Hepatocyte (in vitro differentiated cells): ENCODE measurements around the gene TCF23. TPM values are rescaled to one million over a fixed set of nuclear protein-coding genes. Genes with fewer than 3 reads are reported as not detected.
"Not testable (repeated sequence)": the region's sequence is repeated elsewhere in the genome, so short reads cannot be mapped to it uniquely, and the experiment has no call there.

ENCODE experiments used
- DNase-seq: peaks from one replicate; pipeline ENCODE4 v3.0.0-alpha.2; 2016; ENCODE audit warnings: low spot score
- H2AFZ ChIP-seq: fragments of 200-600 bp; sonication (generic); 2 replicates; pipeline ENCODE4 v1.6.0; 2016; ENCODE audit warnings: antibody characterized with exemption, mild to moderate bottlenecking
- H3K27ac ChIP-seq: fragments of 200-600 bp; sonication (generic); 2 replicates; pipeline ENCODE4 v1.5.1; 2016; ENCODE audit warnings: mild to moderate bottlenecking
- H3K27me3 ChIP-seq: fragments of 200-600 bp; sonication (generic); 2 replicates; pipeline ENCODE4 v1.6.1; 2016
- H3K36me3 ChIP-seq: fragments of 200-600 bp; sonication (generic); replicated peaks from 2 replicates; pipeline ENCODE4 v1.5.1; 2016; ENCODE audit warnings: low read depth; ENCODE audit not compliant: insufficient read depth
- H3K4me1 ChIP-seq: fragments of 200-600 bp; sonication (generic); 2 replicates; pipeline ENCODE4 v1.5.1; 2016; ENCODE audit warnings: mild to moderate bottlenecking, moderate library complexity; ENCODE audit not compliant: insufficient read depth
- H3K4me2 ChIP-seq: fragments of 200-600 bp; sonication (generic); 2 replicates; pipeline ENCODE4 v1.6.0; 2016
- H3K4me3 ChIP-seq: fragments of 200-600 bp; sonication (generic); 2 replicates; pipeline ENCODE4 v1.5.1; 2016; ENCODE audit warnings: mild to moderate bottlenecking
- H3K79me2 ChIP-seq: fragments of 200-600 bp; sonication (generic); 2 replicates; pipeline ENCODE4 v1.6.0; 2017; ENCODE audit warnings: mild to moderate bottlenecking
- H3K9me2 ChIP-seq: fragments of 200-600 bp; sonication (generic); replicated peaks from 2 replicates; pipeline ENCODE4 v1.6.0; 2017; ENCODE audit warnings: mild to moderate bottlenecking; ENCODE audit not compliant: insufficient read depth
- H3K9me3 ChIP-seq: fragments of 200-600 bp; sonication (generic); 2 replicates; pipeline ENCODE4 v1.5.1; 2016; ENCODE audit warnings: low read depth, mild to moderate bottlenecking
- H4K20me1 ChIP-seq: fragments of 200-600 bp; sonication (generic); 2 replicates; pipeline ENCODE4 v1.6.0; 2016; ENCODE audit warnings: mild to moderate bottlenecking; ENCODE audit not compliant: insufficient read depth, poor library complexity, severe bottlenecking
- CTCF ChIP-seq: fragments of 200-600 bp; sonication (generic); IDR thresholded peaks from 2 replicates; pipeline ENCODE4 v1.5.1; 2016; ENCODE audit warnings: antibody characterized with exemption, mild to moderate bottlenecking; ENCODE audit not compliant: poor library complexity
- EZH2 ChIP-seq: fragments of 200-600 bp; sonication (generic); IDR thresholded peaks from 2 replicates; pipeline ENCODE4 v1.6.1; 2016; ENCODE audit warnings: antibody characterized with exemption, mild to moderate bottlenecking, borderline replicate concordance
- EZH2phosphoT487 ChIP-seq: fragments of 200-600 bp; sonication (generic); IDR thresholded peaks from one replicate; pipeline ENCODE4 v1.6.1; 2018; ENCODE audit warnings: antibody characterized with exemption, mild to moderate bottlenecking, low read depth, moderate library complexity; ENCODE audit not compliant: unreplicated experiment, severe bottlenecking
- WGBS: methylation state at CpG from one replicate; pipeline ENCODE4 v1.1.6; 2016; ENCODE audit warnings: low lambda C conversion rate; ENCODE audit errors: missing lambda C conversion rate; 5-methylcytosine and 5-hydroxymethylcytosine counted together
- polyA plus RNA-seq: library from polyadenylated mRNA; unstranded; fragments of >200 nt; fragmentation: Nextera tagmentation; extraction: Ambion mirVana; gene quantifications from 2 replicates; pipeline ENCODE4 v1.2.1, GENCODE V29; 2016
- total RNA-seq: library from RNA; depleted of rRNA; stranded (reverse); fragments of >200 nt; gene quantifications from 2 replicates; pipeline ENCODE4 v1.2.3, GENCODE V29; 2014

TCF23 gene
- total and polyA plus RNA-seq, 2 experiments from 2014 or later, result not detected

- H3K4me1 ChIP-seq, result no peaks in the 10 kb centered on the region
- no peak for DNase-seq
- no peak overlapping the region for H3K4me2 ChIP-seq
- WGBS, result 93% methylated on average over 8 of the region's 8 CpGs
- H3K4me3 ChIP-seq, result no peak overlapping the region
- no peak overlapping the region for H2AFZ ChIP-seq
- TF ChIP-seq EZH2 (no peak), EZH2phosphoT487 (no peak), CTCF (no peak)
- H3K79me2 ChIP-seq, result no peaks in the 10 kb centered on the region
- no peaks in the 10 kb centered on the region for H3K9me3 ChIP-seq
- H3K27ac ChIP-seq, result no peak overlapping the region
- H3K36me3 ChIP-seq, result no peaks in the 10 kb centered on the region
- H3K27me3 ChIP-seq, result no peaks in the 10 kb centered on the region
- no peaks in the 10 kb centered on the region for H4K20me1 ChIP-seq
- H3K9me2 ChIP-seq, result no peaks in the 10 kb centered on the region
These were observed 41.2 kb downstream of the TCF23 start for GRCh38 chr2:27189989-27190388.

- Histone ChIP-seq H3K9me2 (no peaks in the 10 kb centered on the region), H3K36me3 (no peaks in the 10 kb centered on the region), H3K4me1 (no peaks in the 10 kb centered on the region), H3K27me3 (no peaks in the 10 kb centered on the region), H3K9me3 (no peaks in the 10 kb centered on the region), H4K20me1 (no peaks in the 10 kb centered on the region), H2AFZ (no peak overlapping the region), H3K27ac (no peak overlapping the region), H3K4me2 (no peak overlapping the region), H3K79me2 (no peaks in the 10 kb centered on the region), H3K4me3 (no peak overlapping the region)
- TF ChIP-seq EZH2, result no peak
- TF ChIP-seq CTCF, result peak; percentile 63
- 42% methylated on average over 8 of the region's 8 CpGs for WGBS
- peak; percentile 66 for DNase-seq
These were observed 42.4 kb downstream of the TCF23 start for GRCh38 chr2:27191070-27191829.

GRCh38 chr2:27194538-27195354 lies 45.9 kb downstream of the TCF23 start:
- TF ChIP-seq EZH2 (no peak), EZH2phosphoT487 (no peak), CTCF (no peak)
- no peaks in the 10 kb centered on the region for H3K9me3 ChIP-seq
- DNase-seq, result no peak
- no peaks in the 10 kb centered on the region for H3K4me1 ChIP-seq
- no peaks in the 10 kb centered on the region for H3K27me3 ChIP-seq
- 85% methylated on average over 17 of the region's 17 CpGs for WGBS
- no peaks in the 10 kb centered on the region for H3K79me2 ChIP-seq
- H3K27ac ChIP-seq, result no peak overlapping the region
- no peak overlapping the region for H3K4me2 ChIP-seq
- H3K4me3 ChIP-seq, result no peak overlapping the region
- no peak overlapping the region for H2AFZ ChIP-seq
- H3K36me3 ChIP-seq, result no peaks in the 10 kb centered on the region
- no peaks in the 10 kb centered on the region for H4K20me1 ChIP-seq
- no peaks in the 10 kb centered on the region for H3K9me2 ChIP-seq

GRCh38 chr2:27195799-27196198 lies 47.0 kb downstream of the TCF23 start:
- H3K4me2 ChIP-seq, H3K79me2 ChIP-seq, DNase-seq, H3K36me3 ChIP-seq, H3K4me3 ChIP-seq, H3K27ac ChIP-seq, H3K9me2 ChIP-seq, H3K27me3 ChIP-seq, H3K4me1 ChIP-seq, H4K20me1 ChIP-seq, H2AFZ ChIP-seq, H3K9me3 ChIP-seq: not testable (repeated sequence)
- 97% methylated on average over 1 of the region's 3 CpGs for WGBS

GRCh38 chr2:27198068-27198467 lies 49.3 kb downstream of the TCF23 start:
- H3K9me3 ChIP-seq, H3K79me2 ChIP-seq, H3K4me1 ChIP-seq, H3K27ac ChIP-seq, H4K20me1 ChIP-seq, H3K4me2 ChIP-seq, H2AFZ ChIP-seq, H3K9me2 ChIP-seq, H3K36me3 ChIP-seq, H3K4me3 ChIP-seq, DNase-seq, H3K27me3 ChIP-seq: not testable (repeated sequence)
- 88% methylated on average over 3 of the region's 3 CpGs for WGBS
